NCI-H82 (cell line): ENCODE results near the gene FANCM.

Experiments used
- DNase-seq: peaks from one replicate; lab custom pipeline; 2025; lab: John Stamatoyannopoulos, UW

FANCM gene

DNA sequence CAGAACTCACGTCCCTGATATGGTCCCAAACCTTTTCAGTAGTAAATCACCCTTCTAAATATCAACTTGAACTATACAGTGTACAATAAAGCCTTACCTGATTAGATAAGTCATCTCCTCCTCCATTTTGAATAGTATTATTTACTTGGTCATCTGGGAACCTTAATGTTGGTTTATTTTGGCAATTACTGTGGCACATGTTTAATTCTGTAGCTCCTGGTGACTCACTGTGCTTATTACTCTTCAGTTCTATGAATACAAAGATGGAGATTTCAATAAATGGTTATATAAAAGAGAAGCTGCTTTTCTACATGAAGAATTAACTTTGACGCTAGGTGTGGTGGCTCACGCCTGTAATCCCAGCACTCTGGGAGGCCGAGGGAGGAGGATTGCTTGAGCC, 91.8 kb downstream of the FANCM start:
- DNase-seq: no peak

GRCh38 chr14:45238988-45239387, 103.3 kb downstream of the FANCM start:
- no peak for DNase-seq

DNA sequence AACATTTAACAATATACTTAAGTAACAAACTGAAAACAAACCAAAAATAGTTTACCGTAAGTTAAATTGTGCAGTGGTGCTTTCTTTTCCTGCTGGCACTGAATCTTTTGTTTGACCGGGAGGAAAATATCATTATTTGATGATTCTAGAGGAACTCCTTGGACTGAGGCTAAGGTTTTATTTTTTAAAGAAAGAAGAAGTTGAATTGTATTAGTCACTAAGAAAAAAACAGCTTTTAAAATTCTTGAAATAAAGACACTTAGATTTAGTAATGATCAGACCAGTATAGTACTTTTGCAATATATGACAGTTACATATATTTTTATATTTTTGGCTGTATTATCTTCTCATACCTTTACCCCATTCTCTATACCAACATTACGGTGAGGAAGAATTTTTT, 107.0 kb downstream of the FANCM start:
- DNase-seq: no peak

DNA sequence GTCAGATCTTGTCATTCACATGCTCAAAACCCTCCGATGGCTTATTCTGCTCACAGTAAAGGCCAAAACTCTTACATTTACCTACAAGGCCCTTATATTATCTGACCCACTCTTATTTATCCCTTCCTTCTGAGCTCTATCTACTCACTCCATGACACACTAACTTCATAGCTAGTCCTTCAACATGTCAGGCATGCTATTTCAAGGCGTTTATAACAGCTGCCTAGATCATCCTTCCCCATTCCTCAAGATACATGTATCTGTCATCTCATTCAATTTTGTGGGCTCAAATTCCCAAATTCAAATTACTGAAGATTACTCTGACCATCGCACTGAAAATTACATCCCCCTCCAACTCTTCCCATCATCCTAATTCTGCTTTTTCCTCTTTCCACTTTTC, 110.4 kb downstream of the FANCM start:
- DNase-seq: no peak

GRCh38 chr14:45246691-45247090, 111.0 kb downstream of the FANCM start:
- DNase-seq: no peak

DNA sequence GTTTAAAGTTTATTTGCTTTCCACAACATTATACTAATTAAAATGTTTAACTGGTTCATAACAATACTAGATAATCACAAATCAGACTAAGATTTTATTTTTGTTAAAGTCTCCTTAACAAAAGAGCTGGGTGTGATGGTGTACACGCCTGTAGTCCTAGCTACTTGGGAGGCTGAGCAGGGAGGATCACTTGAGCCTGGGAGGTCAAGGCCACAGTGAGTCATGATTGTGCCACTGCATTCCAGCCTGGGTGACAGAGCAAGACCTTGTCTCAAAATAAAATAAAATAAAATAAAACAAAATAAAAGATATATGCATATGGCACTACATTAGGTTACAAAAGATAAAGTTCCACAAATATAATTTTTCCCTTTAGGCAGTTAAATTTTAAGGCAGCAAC, 111.7 kb downstream of the FANCM start:
- no peak for DNase-seq

DNA sequence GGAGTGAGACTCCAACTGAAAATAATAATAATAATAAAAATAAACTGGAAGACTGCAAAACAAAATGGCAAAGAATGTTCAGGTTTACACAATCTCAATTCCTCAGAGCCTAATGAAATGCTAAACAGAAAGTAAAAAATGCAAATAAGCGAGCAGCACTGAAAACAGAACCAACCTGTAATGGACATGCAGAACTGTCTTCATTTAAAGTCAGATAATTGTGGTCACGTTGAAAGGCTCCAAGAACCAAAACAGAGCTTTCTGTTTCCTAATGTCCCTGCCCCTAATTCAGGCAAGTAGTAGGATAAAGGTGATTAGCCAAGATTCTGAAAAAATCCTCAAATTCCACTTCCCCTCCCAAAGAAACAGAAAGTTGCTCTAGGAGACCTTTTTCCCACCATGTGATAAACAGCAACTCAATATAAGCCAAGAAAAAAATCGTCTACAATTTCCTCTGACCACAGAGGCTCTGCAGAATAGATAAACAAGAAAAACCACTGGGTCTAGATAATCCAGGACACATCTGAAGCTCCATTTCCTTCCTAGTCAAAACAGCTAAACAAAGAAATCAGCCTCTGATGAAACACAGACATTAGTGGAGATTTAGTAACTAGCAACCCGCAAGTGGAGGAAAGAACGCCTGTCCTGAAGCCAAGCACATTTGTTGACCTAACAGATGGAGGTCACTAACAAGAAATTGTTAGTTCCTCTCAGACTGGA, 114.3 kb downstream of the FANCM start:
- no peak for DNase-seq
